Suprapubic skin (tissue), 4 donors: ENCODE data around the gene NFIA.

ENCODE experiments used
- EP300 ChIP-seq: sonication (generic); formaldehyde crosslinking; IDR thresholded peaks from one replicate; pipeline ENCODE4 v1.6.1; 2017; ENCODE audit warnings: antibody characterized with exemption
- POLR2AphosphoS5 ChIP-seq, 3 donors: sonication (generic); formaldehyde crosslinking; IDR thresholded peaks; one replicate each; pipeline ENCODE4 v1.6.1; 2017; ENCODE audit warnings: antibody characterized with exemption in 3 of 3
- TF ChIP-seq, protein P1 (sequence below), 2 donors: fragments of 200-600 bp in 1 of 2; fragments of 450-650 bp in 1 of 2; sonication (generic) in 1 of 2; IDR thresholded peaks; one replicate each; pipeline ENCODE4 v1.5.1; 2016 to 2019; ENCODE audit warnings: antibody characterized with exemption in 2 of 2, mild to moderate bottlenecking in 1 of 2, moderate library complexity in 1 of 2

- TF ChIP-seq, protein P1, sequence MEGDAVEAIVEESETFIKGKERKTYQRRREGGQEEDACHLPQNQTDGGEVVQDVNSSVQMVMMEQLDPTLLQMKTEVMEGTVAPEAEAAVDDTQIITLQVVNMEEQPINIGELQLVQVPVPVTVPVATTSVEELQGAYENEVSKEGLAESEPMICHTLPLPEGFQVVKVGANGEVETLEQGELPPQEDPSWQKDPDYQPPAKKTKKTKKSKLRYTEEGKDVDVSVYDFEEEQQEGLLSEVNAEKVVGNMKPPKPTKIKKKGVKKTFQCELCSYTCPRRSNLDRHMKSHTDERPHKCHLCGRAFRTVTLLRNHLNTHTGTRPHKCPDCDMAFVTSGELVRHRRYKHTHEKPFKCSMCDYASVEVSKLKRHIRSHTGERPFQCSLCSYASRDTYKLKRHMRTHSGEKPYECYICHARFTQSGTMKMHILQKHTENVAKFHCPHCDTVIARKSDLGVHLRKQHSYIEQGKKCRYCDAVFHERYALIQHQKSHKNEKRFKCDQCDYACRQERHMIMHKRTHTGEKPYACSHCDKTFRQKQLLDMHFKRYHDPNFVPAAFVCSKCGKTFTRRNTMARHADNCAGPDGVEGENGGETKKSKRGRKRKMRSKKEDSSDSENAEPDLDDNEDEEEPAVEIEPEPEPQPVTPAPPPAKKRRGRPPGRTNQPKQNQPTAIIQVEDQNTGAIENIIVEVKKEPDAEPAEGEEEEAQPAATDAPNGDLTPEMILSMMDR (IDR thresholded peaks at IDR 0.05): no peak
- no peak for TF ChIP-seq POLR2AphosphoS5 (IDR thresholded peaks at IDR 0.05)
- TF ChIP-seq EP300: no peak
Observed at GRCh38 chr1:61459345-61459744, 377.0 kb downstream of the NFIA start.
